GM23338 (cell line): ENCODE data around the gene GLTP. TPM values are rescaled to one million over a fixed set of nuclear protein-coding genes. Genes with fewer than 3 reads are reported as not detected.

Source experiments
- ATAC-seq: fragments of 200-7000 bp; cut with Tn5 transposase; 3 replicates; pipeline ENCODE4 v1.9.1; 2020
- DNase-seq: peaks from one replicate; pipeline ENCODE4 v3.0.0-alpha.2; 2015; ENCODE audit warnings: low spot score
- H2AFZ ChIP-seq: fragments of 200-600 bp; sonication (generic); 2 replicates; pipeline ENCODE4 v1.8.0; 2016; ENCODE audit warnings: antibody characterized with exemption, mild to moderate bottlenecking, moderate library complexity
- H3F3A ChIP-seq: fragments of 200-600 bp; sonication (generic); replicated peaks from 2 replicates; pipeline ENCODE4 v1.8.0; 2017; ENCODE audit warnings: antibody characterized with exemption, mixed run types, low read depth
- H3K27ac ChIP-seq: fragments of 200-600 bp; sonication (generic); 2 replicates; pipeline ENCODE4 v1.6.1; 2016; ENCODE audit warnings: low read depth
- H3K27me3 ChIP-seq: fragments of 200-600 bp; sonication (generic); 2 replicates; pipeline ENCODE4 v1.8.0; 2016; ENCODE audit warnings: mild to moderate bottlenecking, mixed run types, moderate library complexity; ENCODE audit not compliant: insufficient read depth
- H3K36me3 ChIP-seq: fragments of 200-600 bp; sonication (generic); 2 replicates; pipeline ENCODE4 v1.8.0; 2016; ENCODE audit warnings: mild to moderate bottlenecking; ENCODE audit not compliant: insufficient read depth
- H3K4me1 ChIP-seq: fragments of 200-600 bp; sonication (generic); 2 replicates; pipeline ENCODE4 v1.8.0; 2016; ENCODE audit warnings: mild to moderate bottlenecking, moderate library complexity; ENCODE audit not compliant: insufficient read depth
- H3K4me2 ChIP-seq: fragments of 200-600 bp; sonication (generic); 2 replicates; pipeline ENCODE4 v1.7.1; 2017; ENCODE audit warnings: mixed run types
- H3K4me3 ChIP-seq: fragments of 200-600 bp; sonication (generic); 2 replicates; pipeline ENCODE4 v1.6.1; 2016; ENCODE audit warnings: mixed run types
- H3K79me2 ChIP-seq: fragments of 200-600 bp; sonication (generic); replicated peaks from 2 replicates; pipeline ENCODE4 v1.8.0; 2017; ENCODE audit warnings: mild to moderate bottlenecking; ENCODE audit not compliant: insufficient read depth
- H3K9me2 ChIP-seq: fragments of 200-600 bp; sonication (generic); 2 replicates; pipeline ENCODE4 v1.8.0; 2017; ENCODE audit not compliant: insufficient read depth
- H4K20me1 ChIP-seq: fragments of 200-600 bp; sonication (generic); replicated peaks from 2 replicates; pipeline ENCODE4 v1.8.0; 2017; ENCODE audit warnings: mild to moderate bottlenecking; ENCODE audit not compliant: insufficient read depth
- H3K27ac Mint-ChIP-seq: 2 replicates; pipeline ENCODE4 v1.8.0; 2020; ENCODE audit warnings: inconsistent platforms, mild to moderate bottlenecking, moderate library complexity, mixed read lengths
- H3K27me3 Mint-ChIP-seq: 3 replicates; pipeline ENCODE4 v1.8.0; 2022; ENCODE audit warnings: low read depth, mild to moderate bottlenecking, moderate library complexity, mixed read lengths, inconsistent platforms; ENCODE audit not compliant: insufficient read depth, poor library complexity
- H3K36me3 Mint-ChIP-seq: 3 replicates; pipeline ENCODE4 v1.8.0; 2021; ENCODE audit warnings: low read depth, mild to moderate bottlenecking, inconsistent platforms, moderate library complexity, mixed read lengths
- H3K4me1 Mint-ChIP-seq: 3 replicates; pipeline ENCODE4 v1.8.0; 2020; ENCODE audit warnings: mild to moderate bottlenecking, inconsistent platforms, mixed read lengths
- H3K4me3 Mint-ChIP-seq: 3 replicates; pipeline ENCODE4 v1.8.0; 2021; ENCODE audit warnings: moderate library complexity, mild to moderate bottlenecking, inconsistent platforms, mixed read lengths
- H3K9me3 Mint-ChIP-seq: 3 replicates; pipeline ENCODE4 v1.8.0; 2020; ENCODE audit warnings: moderate library complexity, mild to moderate bottlenecking, inconsistent platforms, mixed read lengths
- CREB1 ChIP-seq: fragments of 250-450 bp; sonication (Bioruptor Pico); IDR thresholded peaks from 2 replicates; pipeline ENCODE4 v1.5.0; 2020; ENCODE audit warnings: low read depth, mild to moderate bottlenecking, moderate library complexity
- EZH2phosphoT487 ChIP-seq: fragments of 200-600 bp; sonication (generic); IDR thresholded peaks from one replicate; pipeline ENCODE4 v1.8.1; 2018; ENCODE audit warnings: antibody characterized with exemption; ENCODE audit not compliant: unreplicated experiment
- JUNB ChIP-seq: IDR thresholded peaks from one replicate; pipeline ENCODE4 v1.6.1; 2016; ENCODE audit warnings: antibody characterized with exemption; ENCODE audit not compliant: unreplicated experiment
- NANOG ChIP-seq: IDR thresholded peaks from 2 replicates; pipeline ENCODE4 v1.6.1; 2016; ENCODE audit warnings: antibody characterized with exemption, borderline replicate concordance
- POLR2AphosphoS5 ChIP-seq: IDR thresholded peaks from 2 replicates; pipeline ENCODE4 v1.6.1; 2016; ENCODE audit warnings: antibody characterized with exemption, low read depth
- ZNF331 ChIP-seq: fragments of 250-450 bp; sonication (Bioruptor Pico); IDR thresholded peaks from 2 replicates; pipeline ENCODE4 v1.5.0; 2020; ENCODE audit warnings: low read depth, mild to moderate bottlenecking, moderate library complexity
- ZNF462 ChIP-seq: fragments of 250-450 bp; sonication (Bioruptor Pico); IDR thresholded peaks from 2 replicates; pipeline ENCODE4 v1.5.0; 2020; ENCODE audit warnings: mild to moderate bottlenecking, moderate library complexity
- polyA plus RNA-seq: library from polyadenylated mRNA; unstranded; fragments of >200 nt; fragmentation: Nextera tagmentation; extraction: Ambion mirVana; gene quantifications from 2 replicates; pipeline ENCODE4 v1.2.1, GENCODE V29; 2016
- total RNA-seq: library from RNA; depleted of rRNA; stranded (reverse); fragments of >200 nt; shearing (Covaris generic); gene quantifications from 2 replicates; pipeline ENCODE4 v1.2.3, GENCODE V29; 2014

GLTP gene
- total and polyA plus RNA-seq, 2 experiments from 2014 or later: 26.5 to 30.2 TPM

GRCh38 chr12:109880938-109881337 is 597 bp upstream of the GLTP start (continued):
- TF ChIP-seq ZNF462 (CRISPR knock-in tag): no peak

GRCh38 chr12:109879351-109880042 is 844 bp downstream of the GLTP start:
- peaks cover 49% of the 10 kb centered on the region for H3K4me1 Mint-ChIP-seq
- Histone ChIP-seq H3K36me3 (no peaks in the 10 kb centered on the region), H3F3A (peaks cover 3% of the 10 kb centered on the region; the same call in 1 of the 2 replicates), H3K79me2 (peaks cover 55% of the 10 kb centered on the region), H3K4me1 (peaks cover 43% of the 10 kb centered on the region), H2AFZ (peak overlapping the region; percentile 63), H3K27ac (0 out of 2 replicates have a peak overlapping the region, but pooled peaks have one; percentile 32), H3K9me2 (no peaks in the 10 kb centered on the region), H3K4me3 (peak overlapping the region; percentile 95), H3K27me3 (no peaks in the 10 kb centered on the region), H3K4me2 (peak overlapping the region; percentile 100), H4K20me1 (peaks cover 22% of the 10 kb centered on the region)
- DNase-seq (peak; percentile 42), ATAC-seq (peak; percentile 9)
- H3K27ac Mint-ChIP-seq: 0 out of 2 replicates have a peak overlapping the region, but pooled peaks have one; percentile 17
- no peak for TF ChIP-seq CREB1 (CRISPR knock-in tag)
- no peak for TF ChIP-seq EZH2phosphoT487
- no peak for TF ChIP-seq NANOG
- TF ChIP-seq JUNB: no peak
- TF ChIP-seq POLR2AphosphoS5: no peak
- no peak for TF ChIP-seq ZNF331 (CRISPR knock-in tag)
- H3K27me3 Mint-ChIP-seq: peaks cover 4% of the 10 kb centered on the region
- no peaks in the 10 kb centered on the region; the same call in 2 of the 3 replicates for H3K36me3 Mint-ChIP-seq
- H3K4me3 Mint-ChIP-seq: peak overlapping the region; percentile 89
- no peaks in the 10 kb centered on the region for H3K9me3 Mint-ChIP-seq
